GM12878 (cell line): ENCODE results near the gene PBRM1. TPM values are rescaled to one million over a fixed set of nuclear protein-coding genes. Genes with fewer than 3 reads are reported as not detected.
A peak's percentile ranks its signal among the peaks of the same experiment; 100 is the strongest.

Experiments used
- CREB1 ChIP-seq: IDR thresholded peaks from 2 replicates; pipeline ENCODE4 v1.6.1; 2012; ENCODE audit warnings: low read depth, mild to moderate bottlenecking, inconsistent platforms
- CTCF ChIP-seq, 3 experiments: IDR thresholded peaks in 2 of 3; conservative IDR thresholded peaks in 1 of 3; 2 replicates each; pipeline ENCODE4 v1.5.1; 2011; ENCODE audit warnings: low read depth in 3 of 3, low read length in 3 of 3, mild to moderate bottlenecking in 3 of 3, control low read depth in 2 of 3, moderate library complexity in 2 of 3, inconsistent platforms in 1 of 3, mixed read lengths in 1 of 3; ENCODE audit not compliant: control insufficient read depth in 2 of 3, insufficient read depth in 1 of 3; ENCODE audit errors: extremely low read depth in 1 of 3
- CUX1 ChIP-seq: IDR thresholded peaks from 2 replicates; pipeline ENCODE4 v1.6.1; 2012; ENCODE audit warnings: improper control_type of control experiment, low read depth, low read length; ENCODE audit not compliant: insufficient replicate concordance
- ELK1 ChIP-seq: IDR thresholded peaks from 2 replicates; pipeline ENCODE4 v1.6.1; 2012; ENCODE audit warnings: low read depth, low read length, improper control_type of control experiment
- ETV6 ChIP-seq, 2 experiments: fragments of 450-650 bp in 1 of 2; IDR thresholded peaks in 1 of 2; conservative IDR thresholded peaks in 1 of 2; 2 replicates each; pipeline ENCODE4 v1.6.1; 2014; ENCODE audit warnings: antibody characterized with exemption in 1 of 2, borderline replicate concordance in 1 of 2, low read depth in 1 of 2, mild to moderate bottlenecking in 1 of 2, moderate library complexity in 1 of 2
- MYB ChIP-seq: fragments of 150-350 bp; IDR thresholded peaks from 2 replicates; pipeline ENCODE4 v1.6.1; 2014; ENCODE audit warnings: mild to moderate bottlenecking, low read depth, low read length, borderline replicate concordance
- NFIC ChIP-seq: IDR thresholded peaks from 2 replicates; pipeline ENCODE4 v1.6.1; 2012; ENCODE audit warnings: low read depth, mild to moderate bottlenecking, inconsistent platforms, low read length, moderate library complexity
- POLR2AphosphoS5 ChIP-seq: IDR thresholded peaks from 2 replicates; pipeline ENCODE4 v1.6.1; 2011; ENCODE audit warnings: mild to moderate bottlenecking, low read length, inconsistent platforms
- TCF12 ChIP-seq: IDR thresholded peaks from 2 replicates; pipeline ENCODE4 v1.6.1; 2011; ENCODE audit warnings: low read depth, mild to moderate bottlenecking, low read length
- polyA plus RNA-seq, 11 experiments: library from polyadenylated mRNA; depleted of rRNA in 4 of 11; unstranded in 6 of 11; stranded (reverse) in 5 of 11; fragments of >200 nt; fragmentation: Nextera tagmentation in 4 of 11; fragmentation: Illumina TruSeq in 1 of 11; extraction: Ambion mirVana in 4 of 11; extraction: Trizol in 1 of 11; gene quantifications; 1 replicate in 1 of 11; 2 replicates in 10 of 11; pipeline versions ENCODE4 v1.2.1 to v1.2.3, GENCODE V29; 2011 to 2016; ENCODE audit warnings: inconsistent platforms in 2 of 11, missing spikeins in 2 of 11, low read depth in 1 of 11
- total RNA-seq, 4 experiments: library from RNA; depleted of rRNA in 3 of 4; stranded (reverse); fragments of >200 nt in 3 of 4; fragmentation: Illumina TruSeq in 1 of 4; extraction: Trizol in 1 of 4; gene quantifications; 2 replicates each; pipeline versions ENCODE4 v1.2.1 to v1.2.3, GENCODE V29; 2013 to 2021

The PBRM1 gene
- total and polyA plus RNA-seq, 10 of the 15 experiments (the other 5 are each of a cell fraction or from before 2014, with no cell fraction given) = 8.9 to 88.9 (median 39.3) TPM

GRCh38 chr3:52532517-52532837 lies 153.2 kb downstream of the PBRM1 start (continued):
- TF ChIP-seq CUX1 (no peak), ELK1 (peak; percentile 39; the same call in 1 of the 2 replicates), ETV6 (conservative IDR thresholded peaks at IDR 0.05 in 1 of 2, IDR thresholded peaks at IDR 0.05 in 1 of 2; ENCODE audit: borderline replicate concordance in 1 of 2, low read depth in 1 of 2) (no peak), MYB (no peak), NFIC (no peak), CTCF (IDR thresholded peaks at IDR 0.05 in 2 of 3, conservative IDR thresholded peaks at IDR 0.05 in 1 of 3; ENCODE audit: control insufficient read depth in 2 of 3, extremely low read depth in 1 of 3, insufficient read depth in 1 of 3, low read depth in 3 of 3, low read length in 3 of 3) (no peak), TCF12 (0 out of 2 replicates have a peak, but pooled peaks have one; percentile 6), CREB1 (peak; percentile 57), POLR2AphosphoS5 (peak; percentile 58; the same call in 1 of the 2 replicates)
